Measurements from ENCODE around the gene TENM4. TPM values are rescaled to one million over a fixed set of nuclear protein-coding genes. Genes with fewer than 3 reads are reported as not detected.

The TENM4 gene
- total RNA-seq, 1 experiment from 2014 or later: 25.0 TPM

GRCh38 chr11:79221444-79222130, 219.2 kb downstream of the TENM4 start:
- DNase-seq (ENCODE audit: low spot score): no peak
- ATAC-seq: no peak
- ChIA-PET CTCF (no interaction called here), POLR2A (no interaction called here)
- Mint-ChIP-seq H3K4me3 (no peak overlapping the region), H3K36me3 (peaks cover 10% of the 10 kb centered on the region), H3K9me3 (peaks cover 11% of the 10 kb centered on the region), H3K27me3 (ENCODE audit: low read depth) (no peaks in the 10 kb centered on the region), H3K27ac (no peak overlapping the region), H3K4me1 (peaks cover 5% of the 10 kb centered on the region; the same call in 1 of the 2 replicates)
- TF ChIP-seq ZNF423 (CRISPR knock-in tag; IDR thresholded peaks at IDR 0.05) (no peak), HMGXB4 (CRISPR knock-in tag; IDR thresholded peaks at IDR 0.05) (no peak)

- TF ChIP-seq PRRX2 (CRISPR knock-in tag; IDR thresholded peaks at IDR 0.05) (no peak), NFATC4 (CRISPR knock-in tag; IDR thresholded peaks at IDR 0.05) (no peak), ATF1 (CRISPR knock-in tag; IDR thresholded peaks at IDR 0.05) (no peak), ERG (CRISPR knock-in tag; IDR thresholded peaks at IDR 0.05) (no peak), E2F4 (CRISPR knock-in tag; IDR thresholded peaks at IDR 0.05; ENCODE audit: borderline replicate concordance, low read depth) (no peak), FOXP1 (CRISPR knock-in tag; IDR thresholded peaks at IDR 0.05; ENCODE audit: borderline replicate concordance) (no peak), NR2C2 (CRISPR knock-in tag; IDR thresholded peaks at IDR 0.05) (no peak), SMAD4 (CRISPR knock-in tag; IDR thresholded peaks at IDR 0.05) (no peak), IRF2 (CRISPR knock-in tag; IDR thresholded peaks at IDR 0.05; ENCODE audit: borderline replicate concordance, low read depth) (no peak), AR (CRISPR knock-in tag; IDR thresholded peaks at IDR 0.05) (no peak), TP53 (CRISPR knock-in tag; IDR thresholded peaks at IDR 0.05) (no peak), ETV6 (CRISPR knock-in tag; IDR thresholded peaks at IDR 0.05) (no peak), ZBTB21 (CRISPR knock-in tag; IDR thresholded peaks at IDR 0.05; ENCODE audit: borderline replicate concordance) (no peak)
- Mint-ChIP-seq H3K27ac (no peak overlapping the region), H3K9me3 (peaks cover 11% of the 10 kb centered on the region), H3K27me3 (ENCODE audit: low read depth) (no peaks in the 10 kb centered on the region), H3K4me3 (no peak overlapping the region), H3K36me3 (peaks cover 10% of the 10 kb centered on the region), H3K4me1 (peaks cover 5% of the 10 kb centered on the region; the same call in 1 of the 2 replicates)
- ATAC-seq (no peak), DNase-seq (ENCODE audit: low spot score) (no peak)
- CTCF ChIA-PET: interaction anchor here (1.3 to 1.4 kb wide), 2 partner anchors 181 to 575 kb away, joined by 4 read pairs; no protein-coding TSS in a partner anchor
- POLR2A ChIA-PET: no interaction called here
Observed at GRCh38 chr11:79220171-79220570, 220.7 kb downstream of the TENM4 start.

Data from WTC11 (cell line).